Measurements from ENCODE around the gene MAPK10. TPM values are rescaled to one million over a fixed set of nuclear protein-coding genes. Genes with fewer than 3 reads are reported as not detected.

MAPK10 gene
- total and polyA plus RNA-seq, 2 experiments from 2014 or later: 5.9 to 14.8 TPM

- Histone ChIP-seq H3K4me1 (ENCODE audit: insufficient read depth) (no peaks in the 10 kb centered on the region), H3K79me2 (no peaks in the 10 kb centered on the region), H2AFZ (no peak overlapping the region), H3K4me3 (no peak overlapping the region), H3K27me3 (no peaks in the 10 kb centered on the region), H3K9me2 (replicated peaks; ENCODE audit: insufficient read depth) (no peaks in the 10 kb centered on the region), H3K27ac (no peak overlapping the region), H3K4me2 (no peak overlapping the region), H4K20me1 (ENCODE audit: insufficient read depth, poor library complexity, severe bottlenecking) (no peaks in the 10 kb centered on the region), H3K36me3 (replicated peaks; ENCODE audit: insufficient read depth, low read depth) (no peaks in the 10 kb centered on the region), H3K9me3 (ENCODE audit: low read depth) (no peaks in the 10 kb centered on the region)
- no peak for DNase-seq (ENCODE audit: low spot score)
- 97% methylated on average over 2 of the region's 2 CpGs for WGBS (ENCODE audit: low lambda C conversion rate, missing lambda C conversion rate)
- no peak for TF ChIP-seq EZH2phosphoT487 (IDR thresholded peaks at IDR 0.05; ENCODE audit: low read depth, severe bottlenecking, unreplicated experiment)
- no peak for TF ChIP-seq EZH2 (IDR thresholded peaks at IDR 0.05; ENCODE audit: borderline replicate concordance)
- TF ChIP-seq CTCF (IDR thresholded peaks at IDR 0.05; ENCODE audit: poor library complexity): no peak
Observed at GRCh38 chr4:86096373-86096772, 263.5 kb downstream of the MAPK10 start.

- Histone ChIP-seq H3K36me3 (replicated peaks; ENCODE audit: insufficient read depth, low read depth) (no peaks in the 10 kb centered on the region), H3K4me3 (no peak overlapping the region), H4K20me1 (ENCODE audit: insufficient read depth, poor library complexity, severe bottlenecking) (no peaks in the 10 kb centered on the region), H3K9me2 (replicated peaks; ENCODE audit: insufficient read depth) (no peaks in the 10 kb centered on the region), H2AFZ (no peak overlapping the region), H3K27me3 (no peaks in the 10 kb centered on the region), H3K79me2 (no peaks in the 10 kb centered on the region), H3K4me2 (no peak overlapping the region), H3K4me1 (ENCODE audit: insufficient read depth) (no peaks in the 10 kb centered on the region), H3K27ac (no peak overlapping the region), H3K9me3 (ENCODE audit: low read depth) (no peaks in the 10 kb centered on the region)
- DNase-seq (ENCODE audit: low spot score): no peak
- TF ChIP-seq CTCF (IDR thresholded peaks at IDR 0.05; ENCODE audit: poor library complexity) (no peak), EZH2phosphoT487 (IDR thresholded peaks at IDR 0.05; ENCODE audit: low read depth, severe bottlenecking, unreplicated experiment) (no peak), EZH2 (IDR thresholded peaks at IDR 0.05; ENCODE audit: borderline replicate concordance) (no peak)
Observed at GRCh38 chr4:86092684-86093083, 267.2 kb downstream of the MAPK10 start.

GRCh38 chr4:86091201-86091600 is 268.7 kb downstream of the MAPK10 start:
- H3K27ac ChIP-seq: no peak overlapping the region
- no peak overlapping the region for H3K4me2 ChIP-seq
- H3K9me2 ChIP-seq (replicated peaks; ENCODE audit: insufficient read depth): no peaks in the 10 kb centered on the region
- H3K4me3 ChIP-seq: no peak overlapping the region
- no peak for DNase-seq (ENCODE audit: low spot score)
- H4K20me1 ChIP-seq (ENCODE audit: insufficient read depth, poor library complexity, severe bottlenecking): no peaks in the 10 kb centered on the region
- H2AFZ ChIP-seq: no peak overlapping the region
- TF ChIP-seq EZH2phosphoT487 (IDR thresholded peaks at IDR 0.05; ENCODE audit: low read depth, severe bottlenecking, unreplicated experiment) (no peak), CTCF (IDR thresholded peaks at IDR 0.05; ENCODE audit: poor library complexity) (no peak), EZH2 (IDR thresholded peaks at IDR 0.05; ENCODE audit: borderline replicate concordance) (no peak)
- H3K36me3 ChIP-seq (replicated peaks; ENCODE audit: insufficient read depth, low read depth): no peaks in the 10 kb centered on the region
- H3K79me2 ChIP-seq: no peaks in the 10 kb centered on the region
- no peaks in the 10 kb centered on the region for H3K9me3 ChIP-seq (ENCODE audit: low read depth)
- H3K4me1 ChIP-seq (ENCODE audit: insufficient read depth): no peaks in the 10 kb centered on the region
- no peaks in the 10 kb centered on the region for H3K27me3 ChIP-seq

- H2AFZ ChIP-seq: peak overlapping the region; percentile 2
- no peak for DNase-seq (ENCODE audit: low spot score)
- no peaks in the 10 kb centered on the region for H3K4me1 ChIP-seq (ENCODE audit: insufficient read depth)
- no peaks in the 10 kb centered on the region for H3K27me3 ChIP-seq
- no peaks in the 10 kb centered on the region for H3K79me2 ChIP-seq
- H4K20me1 ChIP-seq (ENCODE audit: insufficient read depth, poor library complexity, severe bottlenecking): no peaks in the 10 kb centered on the region
- no peak overlapping the region for H3K27ac ChIP-seq
- no peaks in the 10 kb centered on the region for H3K9me3 ChIP-seq (ENCODE audit: low read depth)
- no peak overlapping the region for H3K4me2 ChIP-seq
- no peaks in the 10 kb centered on the region for H3K36me3 ChIP-seq (replicated peaks; ENCODE audit: insufficient read depth, low read depth)
- no peak overlapping the region for H3K4me3 ChIP-seq
- no peak for TF ChIP-seq CTCF (IDR thresholded peaks at IDR 0.05; ENCODE audit: poor library complexity)
- no peak for TF ChIP-seq EZH2 (IDR thresholded peaks at IDR 0.05; ENCODE audit: borderline replicate concordance)
- no peak for TF ChIP-seq EZH2phosphoT487 (IDR thresholded peaks at IDR 0.05; ENCODE audit: low read depth, severe bottlenecking, unreplicated experiment)
- 68% methylated on average over 2 of the region's 2 CpGs for WGBS (ENCODE audit: low lambda C conversion rate, missing lambda C conversion rate)
- H3K9me2 ChIP-seq (replicated peaks; ENCODE audit: insufficient read depth): no peaks in the 10 kb centered on the region
Observed at GRCh38 chr4:86089781-86090323, 270.0 kb downstream of the MAPK10 start.

All from hepatocyte (in vitro differentiated cells).